ENCODE data around the gene FAM120B.

Gene FAM120B

DNA sequence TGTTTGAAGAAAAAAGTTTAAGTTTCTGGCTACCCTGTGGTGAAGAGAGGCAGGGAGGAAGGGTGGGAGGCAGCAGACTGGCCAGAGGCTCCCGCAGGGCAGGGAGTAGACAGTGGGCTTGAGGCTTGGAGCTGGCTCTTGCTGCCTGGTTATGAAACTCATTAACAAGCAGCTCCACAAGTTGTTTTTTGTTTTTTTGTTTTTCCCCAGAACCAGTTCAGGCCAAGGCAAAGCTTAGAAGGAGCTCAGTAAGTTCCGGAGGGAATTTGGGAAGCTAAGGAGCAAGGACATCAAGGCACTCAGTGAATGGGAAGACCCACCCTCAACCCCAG, 19.7 kb upstream of the FAM120B start:
- ATAC-seq (ENCODE audit: insufficient read depth, low read depth) (no peak), DNase-seq (no peak)
- no peaks in the 10 kb centered on the region for H3K9me3 ChIP-seq (ENCODE audit: insufficient read depth, low read length, severe bottlenecking)
- H2AFZ ChIP-seq (ENCODE audit: low read depth, low read length), result no peak overlapping the region
- no peaks in the 10 kb centered on the region for H3K79me2 ChIP-seq (ENCODE audit: insufficient read depth, low read length)
- no peak for TF ChIP-seq EZH2 (IDR thresholded peaks at IDR 0.05; ENCODE audit: borderline replicate concordance, low read depth, low read length, severe bottlenecking)
- TF ChIP-seq, protein P1, sequence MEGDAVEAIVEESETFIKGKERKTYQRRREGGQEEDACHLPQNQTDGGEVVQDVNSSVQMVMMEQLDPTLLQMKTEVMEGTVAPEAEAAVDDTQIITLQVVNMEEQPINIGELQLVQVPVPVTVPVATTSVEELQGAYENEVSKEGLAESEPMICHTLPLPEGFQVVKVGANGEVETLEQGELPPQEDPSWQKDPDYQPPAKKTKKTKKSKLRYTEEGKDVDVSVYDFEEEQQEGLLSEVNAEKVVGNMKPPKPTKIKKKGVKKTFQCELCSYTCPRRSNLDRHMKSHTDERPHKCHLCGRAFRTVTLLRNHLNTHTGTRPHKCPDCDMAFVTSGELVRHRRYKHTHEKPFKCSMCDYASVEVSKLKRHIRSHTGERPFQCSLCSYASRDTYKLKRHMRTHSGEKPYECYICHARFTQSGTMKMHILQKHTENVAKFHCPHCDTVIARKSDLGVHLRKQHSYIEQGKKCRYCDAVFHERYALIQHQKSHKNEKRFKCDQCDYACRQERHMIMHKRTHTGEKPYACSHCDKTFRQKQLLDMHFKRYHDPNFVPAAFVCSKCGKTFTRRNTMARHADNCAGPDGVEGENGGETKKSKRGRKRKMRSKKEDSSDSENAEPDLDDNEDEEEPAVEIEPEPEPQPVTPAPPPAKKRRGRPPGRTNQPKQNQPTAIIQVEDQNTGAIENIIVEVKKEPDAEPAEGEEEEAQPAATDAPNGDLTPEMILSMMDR (IDR thresholded peaks at IDR 0.05; ENCODE audit: borderline replicate concordance, extremely low read depth, low read length, poor library complexity, severe bottlenecking), result no peak
- no peaks in the 10 kb centered on the region for H3K36me3 ChIP-seq (ENCODE audit: insufficient read depth, low read length)
- peaks cover 22% of the 10 kb centered on the region for H4K20me1 ChIP-seq (ENCODE audit: insufficient read depth, low read length)
- peaks cover 32% of the 10 kb centered on the region for H3K27me3 ChIP-seq (ENCODE audit: insufficient read depth, low read length, poor library complexity)
- H3K9ac ChIP-seq (ENCODE audit: low read depth, low read length), result no peak overlapping the region
- H3K27ac ChIP-seq (ENCODE audit: low read length), result no peak overlapping the region
- H3K4me2 ChIP-seq (ENCODE audit: insufficient read depth, low read length), result no peak overlapping the region
- peaks cover 24% of the 10 kb centered on the region for H3K4me1 ChIP-seq (ENCODE audit: insufficient read depth, low read length)
- H3K4me3 ChIP-seq (ENCODE audit: low read depth in 1 of 2, low read length in 2 of 2), result no peak overlapping the region

DNA sequence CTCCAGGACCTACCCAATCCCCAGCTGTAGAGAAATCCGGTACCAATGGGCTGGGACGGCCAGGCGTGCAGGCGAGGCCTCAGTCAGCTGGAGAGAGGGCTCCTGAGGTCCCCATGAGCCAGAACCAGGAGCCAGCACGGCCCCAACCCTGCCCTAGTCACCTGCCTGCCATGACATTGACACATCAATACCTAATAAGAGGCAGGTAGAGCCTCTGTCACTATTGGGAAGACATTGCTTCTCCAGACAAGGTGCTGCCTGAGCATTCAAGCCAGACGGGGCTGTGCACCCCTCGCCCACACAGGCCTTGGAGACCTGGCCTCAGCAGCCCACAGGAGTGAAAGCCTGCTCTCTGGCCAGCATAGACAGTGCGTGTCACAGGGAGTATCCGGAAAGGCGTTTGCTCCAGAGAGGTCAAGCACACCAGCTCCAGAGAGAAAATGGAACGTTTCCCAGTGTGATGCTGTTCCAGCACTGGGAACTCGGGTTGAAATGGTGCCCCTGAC, 19.1 kb upstream of the FAM120B start:
- Histone ChIP-seq H2AFZ (ENCODE audit: low read depth, low read length) (no peak overlapping the region), H3K4me2 (ENCODE audit: insufficient read depth, low read length) (no peak overlapping the region), H3K36me3 (ENCODE audit: insufficient read depth, low read length) (no peaks in the 10 kb centered on the region), H3K4me3 (ENCODE audit: low read depth in 1 of 2, low read length in 2 of 2) (no peak overlapping the region), H3K9ac (ENCODE audit: low read depth, low read length) (no peak overlapping the region), H3K4me1 (ENCODE audit: insufficient read depth, low read length) (peaks cover 24% of the 10 kb centered on the region), H3K27me3 (ENCODE audit: insufficient read depth, low read length, poor library complexity) (peaks cover 38% of the 10 kb centered on the region), H3K79me2 (ENCODE audit: insufficient read depth, low read length) (no peaks in the 10 kb centered on the region), H3K27ac (ENCODE audit: low read length) (no peak overlapping the region), H3K9me3 (ENCODE audit: insufficient read depth, low read length, severe bottlenecking) (no peaks in the 10 kb centered on the region), H4K20me1 (ENCODE audit: insufficient read depth, low read length) (peaks cover 27% of the 10 kb centered on the region)
- ATAC-seq (ENCODE audit: insufficient read depth, low read depth), result no peak
- DNase-seq, result no peak
- TF ChIP-seq EZH2 (IDR thresholded peaks at IDR 0.05; ENCODE audit: borderline replicate concordance, low read depth, low read length, severe bottlenecking), result no peak
- TF ChIP-seq, protein P1 (IDR thresholded peaks at IDR 0.05; ENCODE audit: borderline replicate concordance, extremely low read depth, low read length, poor library complexity, severe bottlenecking), result no peak

DNA sequence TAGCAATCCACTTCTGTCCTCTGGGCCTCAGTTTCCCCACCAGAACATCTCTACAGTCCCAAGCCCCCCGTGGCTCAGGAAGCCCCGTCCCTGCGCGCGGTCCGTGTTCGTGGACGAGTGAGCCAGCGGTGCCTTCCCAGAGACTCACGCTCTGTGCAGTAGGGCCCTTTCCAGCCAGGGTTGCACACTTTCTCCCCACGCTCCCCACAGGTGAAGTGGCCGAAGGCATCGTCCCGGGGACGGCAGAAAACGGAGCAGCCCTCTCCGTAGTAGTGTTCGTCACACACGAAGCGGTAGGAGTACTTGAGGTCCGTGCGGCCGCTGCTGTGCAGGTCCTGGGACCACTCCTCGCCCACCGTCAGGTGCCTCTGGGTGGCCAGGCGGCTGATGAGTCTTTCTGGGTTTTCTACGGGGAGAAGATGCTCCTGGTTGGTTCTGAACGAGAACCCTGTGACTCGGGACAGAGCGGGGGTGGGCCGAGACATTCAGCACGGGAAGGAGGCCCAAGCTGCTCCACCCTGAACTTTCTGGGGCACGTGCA, 18.4 kb upstream of the FAM120B start:
- Histone ChIP-seq H3K79me2 (ENCODE audit: insufficient read depth, low read length) (no peaks in the 10 kb centered on the region), H3K9ac (ENCODE audit: low read depth, low read length) (no peak overlapping the region), H4K20me1 (ENCODE audit: insufficient read depth, low read length) (peaks cover 32% of the 10 kb centered on the region), H3K9me3 (ENCODE audit: insufficient read depth, low read length, severe bottlenecking) (no peaks in the 10 kb centered on the region), H3K36me3 (ENCODE audit: insufficient read depth, low read length) (no peaks in the 10 kb centered on the region), H3K27ac (ENCODE audit: low read length) (no peak overlapping the region), H3K4me1 (ENCODE audit: insufficient read depth, low read length) (peaks cover 24% of the 10 kb centered on the region), H2AFZ (ENCODE audit: low read depth, low read length) (no peak overlapping the region), H3K4me3 (ENCODE audit: low read depth in 1 of 2, low read length in 2 of 2) (no peak overlapping the region), H3K27me3 (ENCODE audit: insufficient read depth, low read length, poor library complexity) (peaks cover 45% of the 10 kb centered on the region), H3K4me2 (ENCODE audit: insufficient read depth, low read length) (no peak overlapping the region)
- no peak for TF ChIP-seq EZH2 (IDR thresholded peaks at IDR 0.05; ENCODE audit: borderline replicate concordance, low read depth, low read length, severe bottlenecking)
- TF ChIP-seq, protein P1 (IDR thresholded peaks at IDR 0.05; ENCODE audit: borderline replicate concordance, extremely low read depth, low read length, poor library complexity, severe bottlenecking), result no peak
- DNase-seq (no peak), ATAC-seq (ENCODE audit: insufficient read depth, low read depth) (no peak)

DNA sequence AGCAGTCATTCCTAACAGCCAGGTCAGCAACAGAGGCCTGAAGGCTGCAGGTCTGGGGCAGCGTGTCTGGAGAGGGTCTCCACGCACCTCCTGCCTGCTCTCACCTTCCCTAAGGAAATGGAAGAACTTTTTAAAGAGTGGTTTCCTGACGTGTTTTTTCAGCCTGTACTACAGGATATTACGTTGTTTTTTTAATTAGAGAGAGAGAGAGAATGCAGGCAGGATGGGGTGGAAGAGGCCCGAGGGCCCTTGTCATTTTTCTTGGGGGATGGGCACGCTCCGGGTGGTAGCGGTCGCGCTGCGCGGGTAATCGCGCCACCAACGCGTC, 17.7 kb upstream of the FAM120B start:
- Histone ChIP-seq H3K4me1 (ENCODE audit: insufficient read depth, low read length) (peaks cover 24% of the 10 kb centered on the region), H3K27me3 (ENCODE audit: insufficient read depth, low read length, poor library complexity) (peaks cover 52% of the 10 kb centered on the region), H3K4me2 (ENCODE audit: insufficient read depth, low read length) (no peak overlapping the region), H2AFZ (ENCODE audit: low read depth, low read length) (no peak overlapping the region), H3K9ac (ENCODE audit: low read depth, low read length) (no peak overlapping the region), H3K9me3 (ENCODE audit: insufficient read depth, low read length, severe bottlenecking) (no peaks in the 10 kb centered on the region), H4K20me1 (ENCODE audit: insufficient read depth, low read length) (peaks cover 33% of the 10 kb centered on the region), H3K79me2 (ENCODE audit: insufficient read depth, low read length) (no peaks in the 10 kb centered on the region), H3K36me3 (ENCODE audit: insufficient read depth, low read length) (no peaks in the 10 kb centered on the region), H3K4me3 (ENCODE audit: low read depth in 1 of 2, low read length in 2 of 2) (no peak overlapping the region), H3K27ac (ENCODE audit: low read length) (no peak overlapping the region)
- ATAC-seq (ENCODE audit: insufficient read depth, low read depth), result no peak
- no peak for TF ChIP-seq EZH2 (IDR thresholded peaks at IDR 0.05; ENCODE audit: borderline replicate concordance, low read depth, low read length, severe bottlenecking)
- TF ChIP-seq, protein P1 (IDR thresholded peaks at IDR 0.05; ENCODE audit: borderline replicate concordance, extremely low read depth, low read length, poor library complexity, severe bottlenecking), result no peak
- no peak for DNase-seq
